Mesenchymal stem cell (in vitro differentiated cells and primary cell): ENCODE measurements around the gene PHF1.

Source experiments
- DNase-seq: peaks from one replicate; pipeline ENCODE4 v3.0.0-alpha.2; 2013
- H2AFZ ChIP-seq: one replicate; pipeline ENCODE4 v1.6.1; 2013; ENCODE audit warnings: low read depth, mild to moderate bottlenecking, control low read depth, inconsistent platforms, low read length, moderate library complexity
- H2AK5ac ChIP-seq: 2 replicates; pipeline ENCODE4 v1.6.1; 2013; ENCODE audit warnings: low read length, moderate library complexity, mild to moderate bottlenecking, inconsistent platforms; ENCODE audit not compliant: severe bottlenecking
- H2BK120ac ChIP-seq: one replicate; pipeline ENCODE4 v1.6.1; 2013; ENCODE audit warnings: low read depth, mild to moderate bottlenecking, inconsistent platforms, low read length, moderate library complexity
- H2BK12ac ChIP-seq, 2 experiments: one replicate each; pipeline ENCODE4 v1.6.1; 2013; ENCODE audit warnings: inconsistent platforms in 2 of 2, low read length in 2 of 2, mild to moderate bottlenecking in 2 of 2, moderate library complexity in 2 of 2, control low read depth in 1 of 2
- H2BK15ac ChIP-seq: one replicate; pipeline ENCODE4 v1.6.1; 2013; ENCODE audit warnings: mild to moderate bottlenecking, low read depth, inconsistent platforms; ENCODE audit not compliant: poor library complexity, severe bottlenecking
- H2BK5ac ChIP-seq: 2 replicates; pipeline ENCODE4 v1.6.1; 2013; ENCODE audit warnings: low read depth, mild to moderate bottlenecking, low read length, control low read depth, inconsistent platforms; ENCODE audit not compliant: poor library complexity, severe bottlenecking
- H3K14ac ChIP-seq, 2 experiments: one replicate each; pipeline ENCODE4 v1.6.1; 2013; ENCODE audit warnings: inconsistent platforms in 2 of 2, low read length in 2 of 2, control low read depth in 1 of 2, mild to moderate bottlenecking in 1 of 2, moderate library complexity in 1 of 2
- H3K18ac ChIP-seq, 2 experiments: one replicate each; pipeline ENCODE4 v1.6.1; 2013; ENCODE audit warnings: inconsistent platforms in 2 of 2, low read length in 2 of 2, control low read depth in 1 of 2, low read depth in 1 of 2, mild to moderate bottlenecking in 1 of 2
- H3K23ac ChIP-seq, 2 experiments: one replicate each; pipeline ENCODE4 v1.6.1; 2013; ENCODE audit warnings: inconsistent platforms in 2 of 2, low read length in 2 of 2, mild to moderate bottlenecking in 2 of 2, moderate library complexity in 2 of 2, control low read depth in 1 of 2
- H3K27ac ChIP-seq: 2 replicates; pipeline ENCODE4 v1.5.1; 2013; ENCODE audit warnings: mild to moderate bottlenecking, moderate library complexity, low read length, control low read depth, inconsistent platforms; ENCODE audit not compliant: poor library complexity, severe bottlenecking
- H3K27me3 ChIP-seq, 2 experiments: 2 replicates each; pipeline versions ENCODE4 v1.6.1 to v1.7.0; 2013; ENCODE audit warnings: low read length in 2 of 2, mild to moderate bottlenecking in 2 of 2, moderate library complexity in 2 of 2, control low read depth in 1 of 2, inconsistent platforms in 1 of 2; ENCODE audit not compliant: control insufficient read depth in 1 of 2, insufficient read depth in 1 of 2
- H3K36me3 ChIP-seq, 2 experiments: 2 replicates each; pipeline versions ENCODE4 v1.6.1 to v1.7.0; 2013; ENCODE audit warnings: low read length in 2 of 2, control low read depth in 1 of 2, inconsistent platforms in 1 of 2, low read depth in 1 of 2, mild to moderate bottlenecking in 1 of 2; ENCODE audit not compliant: insufficient read depth in 2 of 2, control insufficient read depth in 1 of 2
- H3K4ac ChIP-seq, 2 experiments: one replicate each; pipeline ENCODE4 v1.6.1; 2013; ENCODE audit warnings: inconsistent platforms in 2 of 2, low read length in 2 of 2, mild to moderate bottlenecking in 2 of 2, moderate library complexity in 2 of 2, control low read depth in 1 of 2, low read depth in 1 of 2
- H3K4me1 ChIP-seq: 2 replicates; pipeline ENCODE4 v1.6.1; 2013; ENCODE audit warnings: low read depth, low read length, control low read depth; ENCODE audit not compliant: control insufficient read depth, insufficient read depth
- H3K4me2 ChIP-seq: 2 replicates; pipeline ENCODE4 v1.6.1; 2013; ENCODE audit warnings: low read length, mild to moderate bottlenecking, inconsistent platforms; ENCODE audit not compliant: poor library complexity, severe bottlenecking
- H3K4me3 ChIP-seq, 2 experiments: 2 replicates each; pipeline versions ENCODE4 v1.5.1 to v1.7.0; 2013; ENCODE audit warnings: low read length in 2 of 2, mild to moderate bottlenecking in 2 of 2, control low read depth in 1 of 2, low read depth in 1 of 2; ENCODE audit not compliant: insufficient read depth in 1 of 2
- H3K79me1 ChIP-seq: replicated peaks from 2 replicates; pipeline ENCODE4 v1.6.1; 2013; ENCODE audit warnings: mild to moderate bottlenecking, control low read depth, low read length, inconsistent platforms; ENCODE audit not compliant: poor library complexity, severe bottlenecking
- H3K9ac ChIP-seq: 2 replicates; pipeline ENCODE4 v1.7.0; 2013; ENCODE audit warnings: mild to moderate bottlenecking, low read length, moderate library complexity
- H3K9me3 ChIP-seq: 2 replicates; pipeline ENCODE4 v1.7.0; 2013; ENCODE audit warnings: mild to moderate bottlenecking, low read length; ENCODE audit not compliant: control insufficient read depth
- H4K8ac ChIP-seq: one replicate; pipeline ENCODE4 v1.6.1; 2013; ENCODE audit warnings: inconsistent platforms, mild to moderate bottlenecking, low read length, moderate library complexity
- H4K91ac ChIP-seq: one replicate; pipeline ENCODE4 v1.6.1; 2013; ENCODE audit warnings: mild to moderate bottlenecking, low read length, inconsistent platforms
- WGBS: methylation state at CpG from one replicate; pipeline ENCODE4 v1.1.7; 2013; ENCODE audit warnings: mixed read lengths; 5-methylcytosine and 5-hydroxymethylcytosine counted together

Gene PHF1

DNA sequence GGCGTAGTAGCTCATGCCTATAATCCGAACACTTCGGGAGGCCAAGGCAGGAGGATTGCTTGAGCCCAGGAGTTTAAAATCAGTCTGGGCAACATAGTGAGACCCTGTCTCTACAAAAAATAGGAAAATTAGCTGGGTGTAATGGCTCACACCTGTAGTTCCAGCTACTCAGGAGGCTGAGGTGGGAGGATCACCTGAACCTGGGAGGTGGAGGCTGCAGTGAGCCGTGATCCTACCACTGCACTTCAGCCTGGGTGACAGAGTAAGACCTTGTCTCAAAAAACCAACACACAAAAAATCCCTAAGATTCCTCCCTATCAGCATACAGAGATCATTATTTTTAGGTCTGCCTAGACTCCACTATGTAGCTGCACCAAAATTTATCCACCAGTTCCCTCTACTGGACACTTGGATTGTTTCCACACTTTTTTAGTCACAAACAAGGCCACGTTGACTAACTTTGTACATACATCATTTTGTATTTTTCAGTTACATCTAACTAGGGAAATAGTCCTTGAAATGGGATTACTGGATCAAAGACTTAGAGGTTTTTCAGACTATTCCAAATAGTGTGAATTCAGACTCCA, 3.6 kb upstream of the PHF1 start:
- H3K36me3 ChIP-seq = peaks cover 22 to 26% of the 10 kb centered on the region in 2 experiments
- no peak overlapping the region for H3K27ac ChIP-seq
- H2BK15ac ChIP-seq = no peak overlapping the region
- H3K27me3 ChIP-seq = no peaks in the 10 kb centered on the region
- no peak overlapping the region for H3K4me3 ChIP-seq
- H2BK120ac ChIP-seq = no peak overlapping the region
- H4K8ac ChIP-seq = no peak overlapping the region
- peaks cover 17% of the 10 kb centered on the region for H3K79me1 ChIP-seq
- 90% methylated on average over 5 of the region's 5 CpGs for WGBS
- no peak overlapping the region for H3K23ac ChIP-seq
- H2AFZ ChIP-seq = no peak overlapping the region
- no peak overlapping the region for H4K91ac ChIP-seq
- H3K14ac ChIP-seq = no peak overlapping the region
- peak overlapping the region; percentile 58 for H3K9ac ChIP-seq
- H3K4me2 ChIP-seq = no peak overlapping the region
- H3K18ac ChIP-seq = no peak overlapping the region
- H2BK5ac ChIP-seq = no peak overlapping the region
- H3K4ac ChIP-seq = no peak overlapping the region
- no peak overlapping the region for H2AK5ac ChIP-seq
- H2BK12ac ChIP-seq = no peak overlapping the region
- DNase-seq = peak; percentile 75
- no peaks in the 10 kb centered on the region for H3K9me3 ChIP-seq
- peaks cover 5% of the 10 kb centered on the region for H3K4me1 ChIP-seq

DNA sequence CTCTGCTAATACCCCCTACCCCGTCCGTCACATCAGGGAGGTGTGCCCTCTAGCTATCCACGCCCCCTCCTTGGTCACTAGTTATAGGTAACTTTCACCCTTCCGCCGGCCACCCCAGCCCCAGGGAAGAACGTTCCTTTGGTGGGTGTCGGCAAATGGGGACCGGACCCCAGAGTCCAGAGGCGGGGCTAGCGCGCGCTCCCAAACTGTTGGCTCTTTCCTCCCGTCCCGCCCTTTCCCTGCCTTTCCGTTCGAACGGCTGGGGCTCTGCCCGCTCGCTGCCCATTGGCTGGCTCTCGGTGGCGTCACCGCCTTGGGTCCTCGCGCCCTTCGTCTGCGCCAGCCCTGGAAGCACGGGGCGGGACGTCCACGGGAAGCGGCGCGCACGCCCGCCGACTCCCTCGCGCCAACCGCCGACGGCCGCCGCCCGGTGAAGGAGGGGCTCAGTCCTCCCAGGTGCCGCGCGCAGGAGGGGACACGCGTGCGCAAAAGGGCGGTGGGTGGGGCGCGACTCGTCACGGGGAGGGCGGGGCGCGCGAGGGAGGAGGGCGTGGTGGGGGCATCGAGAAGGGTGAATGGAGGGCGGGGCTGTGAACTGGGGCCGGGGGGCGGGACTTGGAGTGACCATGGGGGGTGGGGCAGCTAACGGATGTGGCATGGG, 634 bp upstream of the PHF1 start:
- H3K27ac ChIP-seq = peak overlapping the region; percentile 83
- H4K8ac ChIP-seq = peak overlapping the region; percentile 56
- H4K91ac ChIP-seq = no peak overlapping the region
- peak overlapping the region in 1 of 2 experiments; percentile 54 for H2BK12ac ChIP-seq
- peak overlapping the region; percentile 93 for H3K9ac ChIP-seq
- peak overlapping the region; percentile 74 for H3K4me2 ChIP-seq
- WGBS = 2% methylated on average over 43 of the region's 65 CpGs
- no peaks in the 10 kb centered on the region for H3K9me3 ChIP-seq
- peak overlapping the region in 1 of 2 experiments; percentile 44 for H3K14ac ChIP-seq
- peak overlapping the region; percentile 51 to 89 for H3K18ac ChIP-seq
- peak overlapping the region; percentile 86 for H2BK120ac ChIP-seq
- no peak overlapping the region for H3K23ac ChIP-seq
- peaks cover 35 to 42% of the 10 kb centered on the region in 2 experiments for H3K36me3 ChIP-seq
- H3K79me1 ChIP-seq = peaks cover 18% of the 10 kb centered on the region
- H2AK5ac ChIP-seq = no peak overlapping the region
- peaks cover 18% of the 10 kb centered on the region for H3K4me1 ChIP-seq
- H3K4ac ChIP-seq = no peak overlapping the region
- no peak overlapping the region for H2BK15ac ChIP-seq
- no peak overlapping the region for H2BK5ac ChIP-seq
- DNase-seq = peak; percentile 98
- peak overlapping the region; percentile 72 to 91 for H3K4me3 ChIP-seq
- H2AFZ ChIP-seq = peak overlapping the region; percentile 6
- no peaks in the 10 kb centered on the region for H3K27me3 ChIP-seq

DNA sequence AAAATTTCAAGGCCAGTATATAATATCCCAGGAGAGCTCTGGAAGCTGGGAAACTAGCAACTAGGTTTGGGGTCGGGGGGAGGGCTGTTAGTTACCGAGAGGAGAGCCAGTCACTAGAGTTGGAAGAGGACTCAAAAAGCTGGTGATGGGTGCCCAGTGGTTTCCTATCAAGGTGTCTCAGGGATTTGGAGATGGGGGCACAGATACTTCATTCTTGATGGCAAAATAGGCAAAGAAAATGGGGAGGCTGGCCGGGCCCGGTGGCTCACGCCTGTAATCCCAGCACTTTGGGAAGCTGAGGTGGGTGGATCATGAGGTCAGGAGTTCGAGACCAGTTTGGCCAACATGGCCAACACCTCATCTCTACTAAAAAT, 805 bp downstream of the PHF1 start:
- Histone ChIP-seq H2BK5ac (no peak overlapping the region), H3K4me1 (peaks cover 30% of the 10 kb centered on the region), H2AK5ac (no peak overlapping the region), H3K14ac (no peak overlapping the region), H2BK120ac (no peak overlapping the region), H3K23ac (no peak overlapping the region), H2BK15ac (peak overlapping the region; percentile 82), H3K9me3 (no peaks in the 10 kb centered on the region), H3K79me1 (peaks cover 14% of the 10 kb centered on the region), H3K27ac (peak overlapping the region; percentile 12), H2AFZ (no peak overlapping the region), H3K27me3 (no peaks in the 10 kb centered on the region), H3K36me3 (peaks cover 44 to 46% of the 10 kb centered on the region in 2 experiments), H3K4ac (no peak overlapping the region), H4K91ac (no peak overlapping the region), H3K4me2 (peak overlapping the region; percentile 91), H3K4me3 (peak overlapping the region in 1 of 2 experiments; percentile 86), H3K18ac (no peak overlapping the region), H4K8ac (no peak overlapping the region), H3K9ac (peak overlapping the region; percentile 91), H2BK12ac (no peak overlapping the region)
- 66% methylated on average over 5 of the region's 6 CpGs for WGBS
- DNase-seq = no peak

DNA sequence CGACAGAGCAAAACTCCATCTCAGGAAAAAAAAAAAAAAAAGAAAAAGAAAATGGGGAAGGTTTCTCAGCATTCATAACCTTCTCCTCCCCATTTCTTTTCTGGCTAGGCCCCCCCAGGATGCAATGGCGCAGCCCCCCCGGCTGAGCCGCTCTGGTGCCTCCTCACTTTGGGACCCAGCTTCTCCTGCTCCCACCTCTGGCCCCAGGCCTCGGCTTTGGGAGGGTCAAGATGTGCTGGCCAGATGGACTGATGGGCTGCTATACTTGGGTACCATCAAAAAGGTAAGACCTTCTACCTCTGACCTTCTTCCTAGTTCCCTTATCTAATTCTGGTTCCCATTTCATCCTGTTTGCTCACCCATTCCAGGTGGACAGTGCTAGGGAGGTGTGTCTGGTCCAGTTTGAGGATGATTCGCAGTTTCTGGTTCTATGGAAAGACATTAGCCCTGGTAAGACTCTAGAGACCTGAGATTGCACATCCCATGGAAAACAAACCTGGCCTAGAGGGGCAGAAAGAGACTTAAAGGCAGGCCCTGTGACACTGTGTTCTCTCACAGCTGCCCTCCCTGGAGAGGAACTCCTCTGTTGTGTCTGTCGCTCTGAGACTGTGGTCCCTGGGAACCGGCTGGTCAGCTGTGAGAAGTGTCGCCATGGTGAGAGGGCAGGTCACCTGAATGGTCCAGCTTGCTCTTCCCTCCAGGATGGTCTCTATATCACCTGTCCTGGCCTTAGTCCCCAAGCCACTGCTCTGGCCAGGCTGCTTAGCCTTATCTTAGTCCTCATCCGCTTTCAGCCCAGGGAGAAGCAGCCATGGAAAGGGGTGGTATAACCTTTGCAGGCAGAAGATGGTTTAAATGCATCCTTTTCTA, 1.6 kb downstream of the PHF1 start:
- DNase-seq = no peak
- peak overlapping the region in 1 of 2 experiments; percentile 86 for H3K4me3 ChIP-seq
- H2BK12ac ChIP-seq = peak overlapping the region in 1 of 2 experiments; percentile 6
- H3K9ac ChIP-seq = peak overlapping the region; percentile 91
- H2BK5ac ChIP-seq = no peak overlapping the region
- no peak overlapping the region for H3K14ac ChIP-seq
- H3K4ac ChIP-seq = peak overlapping the region in 1 of 2 experiments; percentile 40
- no peak overlapping the region for H4K8ac ChIP-seq
- H3K9me3 ChIP-seq = no peaks in the 10 kb centered on the region
- no peak overlapping the region for H4K91ac ChIP-seq
- H2BK15ac ChIP-seq = no peak overlapping the region
- H3K18ac ChIP-seq = no peak overlapping the region
- H2AFZ ChIP-seq = no peak overlapping the region
- H3K27me3 ChIP-seq = no peaks in the 10 kb centered on the region
- peaks cover 14% of the 10 kb centered on the region for H3K79me1 ChIP-seq
- peaks cover 43 to 50% of the 10 kb centered on the region in 2 experiments for H3K36me3 ChIP-seq
- H2BK120ac ChIP-seq = no peak overlapping the region
- H2AK5ac ChIP-seq = peak overlapping the region; percentile 54
- WGBS = 95% methylated on average over 7 of the region's 10 CpGs
- peaks cover 31% of the 10 kb centered on the region for H3K4me1 ChIP-seq
- no peak overlapping the region for H3K4me2 ChIP-seq
- H3K23ac ChIP-seq = peak overlapping the region in 1 of 2 experiments; percentile 67
- H3K27ac ChIP-seq = no peak overlapping the region
